Left ventricle myocardium inferior (tissue), 1 donor: ENCODE data around the gene TMEM161B. TPM values are rescaled to one million over a fixed set of nuclear protein-coding genes. Genes with fewer than 3 reads are reported as not detected.

Source experiments
- DNase-seq: peaks from one replicate; pipeline ENCODE4 v3.0.0-alpha.2; 2020
- H3K27ac ChIP-seq: fragments of 200-600 bp; replicated peaks from 2 replicates; pipeline ENCODE4 v1.8.0; 2021
- H3K27me3 ChIP-seq: fragments of 200-600 bp; 2 replicates; pipeline ENCODE4 v1.8.0; 2021; ENCODE audit warnings: low read depth
- H3K36me3 ChIP-seq: fragments of 200-600 bp; 2 replicates; pipeline ENCODE4 v1.8.0; 2021
- H3K4me1 ChIP-seq: fragments of 200-600 bp; 2 replicates; pipeline ENCODE4 v1.8.0; 2021
- H3K4me3 ChIP-seq: fragments of 200-600 bp; 2 replicates; pipeline ENCODE4 v1.8.0; 2021; ENCODE audit warnings: mild to moderate bottlenecking, moderate library complexity
- H3K9me3 ChIP-seq: fragments of 200-600 bp; replicated peaks from 2 replicates; pipeline ENCODE4 v1.8.0; 2021
- intact Hi-C: fragments of 100-400 bp; cut with micrococcal nuclease; formaldehyde crosslinking; loops from one replicate; pipeline ENCODE4 v1.11.0; 2022
- total RNA-seq: library from RNA; stranded (reverse); fragmentation: NEBNext Ultra II Directional; extraction: Animal tissue kit (Norgen Biotek cat#: 25700); gene quantifications from one replicate; pipeline ENCODE4 v1.2.1, GENCODE V29; 2021
- TF ChIP-seq, protein P1 (sequence below): fragments of 200-600 bp; IDR thresholded peaks from 2 replicates; pipeline ENCODE4 v1.8.0; 2021; ENCODE audit warnings: antibody characterized with exemption, mild to moderate bottlenecking, borderline replicate concordance
- donor health status: DM: no; HTN: yes; CAD: no; lungs with severe emphysema.

The TMEM161B gene
- total RNA-seq, 1 donor from 2014 or later = 8.0 TPM

GRCh38 chr5:88172847-88173758 lies 95.5 kb downstream of the TMEM161B start:
- TF ChIP-seq, protein P1, sequence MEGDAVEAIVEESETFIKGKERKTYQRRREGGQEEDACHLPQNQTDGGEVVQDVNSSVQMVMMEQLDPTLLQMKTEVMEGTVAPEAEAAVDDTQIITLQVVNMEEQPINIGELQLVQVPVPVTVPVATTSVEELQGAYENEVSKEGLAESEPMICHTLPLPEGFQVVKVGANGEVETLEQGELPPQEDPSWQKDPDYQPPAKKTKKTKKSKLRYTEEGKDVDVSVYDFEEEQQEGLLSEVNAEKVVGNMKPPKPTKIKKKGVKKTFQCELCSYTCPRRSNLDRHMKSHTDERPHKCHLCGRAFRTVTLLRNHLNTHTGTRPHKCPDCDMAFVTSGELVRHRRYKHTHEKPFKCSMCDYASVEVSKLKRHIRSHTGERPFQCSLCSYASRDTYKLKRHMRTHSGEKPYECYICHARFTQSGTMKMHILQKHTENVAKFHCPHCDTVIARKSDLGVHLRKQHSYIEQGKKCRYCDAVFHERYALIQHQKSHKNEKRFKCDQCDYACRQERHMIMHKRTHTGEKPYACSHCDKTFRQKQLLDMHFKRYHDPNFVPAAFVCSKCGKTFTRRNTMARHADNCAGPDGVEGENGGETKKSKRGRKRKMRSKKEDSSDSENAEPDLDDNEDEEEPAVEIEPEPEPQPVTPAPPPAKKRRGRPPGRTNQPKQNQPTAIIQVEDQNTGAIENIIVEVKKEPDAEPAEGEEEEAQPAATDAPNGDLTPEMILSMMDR = no peak
- Histone ChIP-seq H3K36me3 (no peaks in the 10 kb centered on the region), H3K27ac (no peak overlapping the region), H3K9me3 (peaks cover 23% of the 10 kb centered on the region), H3K27me3 (peaks cover 31% of the 10 kb centered on the region), H3K4me1 (no peaks in the 10 kb centered on the region), H3K4me3 (no peak overlapping the region)
- DNase-seq = no peak
- intact Hi-C loops = no loop called here

GRCh38 chr5:88159591-88159990 lies 109.1 kb downstream of the TMEM161B start:
- Histone ChIP-seq H3K4me1 (no peaks in the 10 kb centered on the region), H3K4me3 (no peak overlapping the region), H3K27me3 (peaks cover 43% of the 10 kb centered on the region), H3K9me3 (no peaks in the 10 kb centered on the region), H3K27ac (no peak overlapping the region), H3K36me3 (no peaks in the 10 kb centered on the region)
- TF ChIP-seq, protein P1 = no peak
- DNase-seq = no peak
- intact Hi-C loops = no loop called here

DNA sequence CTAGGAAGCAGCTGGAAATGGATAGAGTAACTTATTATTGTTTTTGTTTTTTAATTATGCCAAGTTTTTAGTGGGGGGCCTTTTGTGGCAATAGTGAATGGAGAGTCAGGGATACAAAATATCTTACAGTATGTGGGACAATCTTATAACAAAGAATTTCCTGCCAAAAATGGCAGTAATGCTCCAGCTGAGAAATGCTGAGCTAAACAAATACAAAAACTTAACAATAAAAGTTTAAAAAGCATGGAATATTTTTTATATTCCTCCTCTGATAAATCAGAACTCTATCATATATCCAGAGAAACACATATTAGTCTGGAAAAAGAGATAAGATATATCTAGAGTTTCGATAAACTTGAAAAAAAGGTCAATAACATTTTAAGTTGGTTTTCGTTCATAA lies 110.6 kb downstream of the TMEM161B start:
- Histone ChIP-seq H3K9me3 (no peaks in the 10 kb centered on the region), H3K36me3 (no peaks in the 10 kb centered on the region), H3K27me3 (peaks cover 56% of the 10 kb centered on the region), H3K4me1 (no peaks in the 10 kb centered on the region), H3K4me3 (no peak overlapping the region), H3K27ac (no peak overlapping the region)
- no peak for DNase-seq
- intact Hi-C loops = no loop called here
- TF ChIP-seq, protein P1 = no peak

- peaks cover 16% of the 10 kb centered on the region for H3K9me3 ChIP-seq
- no peak overlapping the region for H3K27ac ChIP-seq
- H3K4me3 ChIP-seq = no peak overlapping the region
- intact Hi-C loops = no loop called here
- no peaks in the 10 kb centered on the region for H3K4me1 ChIP-seq
- DNase-seq = no peak
- H3K36me3 ChIP-seq = no peaks in the 10 kb centered on the region
- peaks cover 64% of the 10 kb centered on the region for H3K27me3 ChIP-seq
- TF ChIP-seq, protein P1 = no peak
Observed at GRCh38 chr5:88154891-88155290, 113.8 kb downstream of the TMEM161B start.

DNA sequence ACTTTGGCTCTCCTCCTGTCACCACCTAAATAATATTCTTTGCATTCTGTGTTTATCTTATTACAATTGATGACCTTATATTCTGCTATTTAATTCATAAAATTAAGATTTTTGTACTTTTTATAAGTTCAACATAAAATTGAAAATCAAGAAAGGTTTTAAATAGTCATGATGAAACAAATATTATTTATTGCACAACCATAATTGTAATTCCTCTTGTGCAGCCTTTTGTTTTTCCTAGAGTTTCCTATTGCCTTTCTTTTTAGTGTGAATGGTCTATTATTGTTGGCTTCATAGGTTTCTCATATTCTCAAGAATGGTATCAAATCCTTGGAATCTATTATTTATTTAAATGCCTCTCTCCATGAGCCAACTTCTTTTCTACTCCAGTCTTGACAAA lies 117.9 kb downstream of the TMEM161B start:
- Histone ChIP-seq H3K36me3 (no peaks in the 10 kb centered on the region), H3K4me3 (no peak overlapping the region), H3K4me1 (no peaks in the 10 kb centered on the region), H3K9me3 (peaks cover 18% of the 10 kb centered on the region), H3K27me3 (peaks cover 68% of the 10 kb centered on the region), H3K27ac (no peak overlapping the region)
- DNase-seq = no peak
- intact Hi-C loops = no loop called here
- TF ChIP-seq, protein P1 = no peak
